Measurements from ENCODE around the gene WDR64. TPM values are rescaled to one million over a fixed set of nuclear protein-coding genes. Genes with fewer than 3 reads are reported as not detected.

WDR64 gene
- polyA plus RNA-seq, 1 donor (not counting 4 experiments of a cell fraction or from before 2014, with no cell fraction given): not detected

- Histone ChIP-seq H3K4me3 (ENCODE audit: control insufficient read depth in 2 of 3, extremely low read depth in 1 of 3, insufficient read depth in 2 of 3, low read depth in 1 of 3, low read length in 3 of 3) (no peak overlapping the region), H3K27ac (ENCODE audit: control insufficient read depth, insufficient read depth, low read length) (no peak overlapping the region), H3K4me2 (ENCODE audit: control insufficient read depth, extremely low read depth, insufficient read depth, low read depth, low read length) (no peak overlapping the region), H3K4me1 (ENCODE audit: control insufficient read depth, extremely low read depth, insufficient read depth, low read length) (peaks cover 15% of the 10 kb centered on the region), H3K9ac (ENCODE audit: control insufficient read depth, extremely low read depth, insufficient read depth, low read length) (no peak overlapping the region), H3K9me3 (ENCODE audit: control insufficient read depth, low read depth, low read length) (no peaks in the 10 kb centered on the region), H3K9me1 (ENCODE audit: control insufficient read depth, extremely low read depth, insufficient read depth, low read length) (no peaks in the 10 kb centered on the region), H2AFZ (ENCODE audit: control insufficient read depth, low read length) (no peak overlapping the region), H3K79me2 (ENCODE audit: control insufficient read depth, insufficient read depth, low read length) (peaks cover 23% of the 10 kb centered on the region), H3K36me3 (ENCODE audit: control insufficient read depth in 2 of 2, extremely low read depth in 1 of 2, insufficient read depth in 2 of 2, low read length in 2 of 2) (no peaks in the 10 kb centered on the region), H3K27me3 (ENCODE audit: control insufficient read depth, extremely low read depth, insufficient read depth, low read length) (no peaks in the 10 kb centered on the region), H4K20me1 (ENCODE audit: control insufficient read depth, extremely low read depth, insufficient read depth, low read length) (no peaks in the 10 kb centered on the region)
- FAIRE-seq (no peak), DNase-seq (ENCODE audit: low read depth, low spot score) (no peak)
- dilution Hi-C loops (cut with MboI; ENCODE audit: extremely low pct_ligation_motif_present, low sequenced_read_pairs): no loop called here
- TF ChIP-seq CTCF (optimal IDR thresholded peaks at IDR 0.05 in 1 of 3, IDR thresholded peaks at IDR 0.05 in 1 of 3, conservative IDR thresholded peaks at IDR 0.05 in 1 of 3; ENCODE audit: extremely low read depth in 1 of 3, insufficient read depth in 2 of 3, low read length in 3 of 3) (no peak), EZH2 (IDR thresholded peaks at IDR 0.05; ENCODE audit: low read length) (no peak)
Measured at GRCh38 chr1:241642593-241642944, 9.5 kb upstream of the WDR64 start.

- Histone ChIP-seq H3K36me3 (ENCODE audit: control insufficient read depth in 2 of 2, extremely low read depth in 1 of 2, insufficient read depth in 2 of 2, low read length in 2 of 2) (no peaks in the 10 kb centered on the region), H3K27ac (ENCODE audit: control insufficient read depth, insufficient read depth, low read length) (no peak overlapping the region), H3K4me1 (ENCODE audit: control insufficient read depth, extremely low read depth, insufficient read depth, low read length) (peaks cover 13% of the 10 kb centered on the region), H3K9me3 (ENCODE audit: control insufficient read depth, low read depth, low read length) (no peaks in the 10 kb centered on the region), H3K9me1 (ENCODE audit: control insufficient read depth, extremely low read depth, insufficient read depth, low read length) (no peaks in the 10 kb centered on the region), H3K27me3 (ENCODE audit: control insufficient read depth, extremely low read depth, insufficient read depth, low read length) (no peaks in the 10 kb centered on the region), H2AFZ (ENCODE audit: control insufficient read depth, low read length) (no peak overlapping the region), H3K4me3 (ENCODE audit: control insufficient read depth in 2 of 3, extremely low read depth in 1 of 3, insufficient read depth in 2 of 3, low read depth in 1 of 3, low read length in 3 of 3) (no peak overlapping the region), H3K9ac (ENCODE audit: control insufficient read depth, extremely low read depth, insufficient read depth, low read length) (no peak overlapping the region), H3K79me2 (ENCODE audit: control insufficient read depth, insufficient read depth, low read length) (peaks cover 6% of the 10 kb centered on the region), H4K20me1 (ENCODE audit: control insufficient read depth, extremely low read depth, insufficient read depth, low read length) (no peaks in the 10 kb centered on the region), H3K4me2 (ENCODE audit: control insufficient read depth, extremely low read depth, insufficient read depth, low read depth, low read length) (no peak overlapping the region)
- DNase-seq (ENCODE audit: low read depth, low spot score) (no peak), FAIRE-seq (no peak)
- TF ChIP-seq EZH2 (IDR thresholded peaks at IDR 0.05; ENCODE audit: low read length) (no peak), CTCF (optimal IDR thresholded peaks at IDR 0.05 in 1 of 3, IDR thresholded peaks at IDR 0.05 in 1 of 3, conservative IDR thresholded peaks at IDR 0.05 in 1 of 3; ENCODE audit: extremely low read depth in 1 of 3, insufficient read depth in 2 of 3, low read length in 3 of 3) (no peak)
- dilution Hi-C loops (cut with MboI; ENCODE audit: extremely low pct_ligation_motif_present, low sequenced_read_pairs): no loop called here
Measured at GRCh38 chr1:241644259-241644658, 7.8 kb upstream of the WDR64 start.
